Activated CD8-positive, alpha-beta memory T cell treated with anti-CD3 and anti-CD28 coated beads, Interleukin-2, amount 10 ng/mL, durations not matched to agents 7 days and 5 days (primary cell): ENCODE results near the gene ARG2. TPM values are rescaled to one million over a fixed set of nuclear protein-coding genes. Genes with fewer than 3 reads are reported as not detected.

ENCODE experiments used
- ATAC-seq: fragments of 150-1000 bp; cut with Tn5 transposase; one replicate; pipeline ENCODE4 v1.10.0; 2021; ENCODE audit warnings: moderate library complexity
- CTCF ChIA-PET: fragments of 350-600 bp; sonication (Branson Sonifier 250); formaldehyde crosslinking; loops from one replicate; lab custom pipeline; 2021; ENCODE audit warnings: antibody characterized with exemption; lab: Charles Lee
- DNase-seq: peaks from one replicate; pipeline ENCODE4 v3.0.0-alpha.2; 2020
- H3K27ac Mint-ChIP-seq: one replicate; pipeline ENCODE4 v1.8.0; 2021; ENCODE audit warnings: mild to moderate bottlenecking, mixed read lengths
- H3K27me3 Mint-ChIP-seq: one replicate; pipeline ENCODE4 v1.8.0; 2021; ENCODE audit warnings: mixed read lengths
- H3K36me3 Mint-ChIP-seq: one replicate; pipeline ENCODE4 v1.8.0; 2021; ENCODE audit warnings: mild to moderate bottlenecking, mixed read lengths
- H3K4me1 Mint-ChIP-seq: one replicate; pipeline ENCODE4 v1.8.0; 2021; ENCODE audit warnings: mixed read lengths
- H3K4me3 Mint-ChIP-seq: one replicate; pipeline ENCODE4 v1.8.0; 2021; ENCODE audit warnings: mild to moderate bottlenecking, moderate library complexity, mixed read lengths
- H3K9me3 Mint-ChIP-seq: one replicate; pipeline ENCODE4 v1.8.0; 2022; ENCODE audit warnings: low read depth, mixed read lengths
- total RNA-seq, 2 experiments: library from RNA; stranded (reverse); gene quantifications; one replicate each; pipeline ENCODE4 v1.2.3, GENCODE V29; 2021

ARG2 gene
- total RNA-seq, 2 experiments from 2014 or later: 6.2 to 13.6 TPM

GRCh38 chr14:67680121-67680602 lies 60.4 kb downstream of the ARG2 start:
- H3K4me3 Mint-ChIP-seq: no peak overlapping the region
- DNase-seq: peak; percentile 72

GRCh38 chr14:67680941-67681340 lies 61.2 kb downstream of the ARG2 start:
- Mint-ChIP-seq H3K9me3 (no peaks in the 10 kb centered on the region), H3K36me3 (peaks cover 66% of the 10 kb centered on the region), H3K27me3 (no peaks in the 10 kb centered on the region), H3K4me1 (peaks cover 41% of the 10 kb centered on the region), H3K4me3 (no peak overlapping the region), H3K27ac (peak overlapping the region; percentile 79)
- ATAC-seq (no peak), DNase-seq (no peak)
- CTCF ChIA-PET: interaction anchor here (1.0 to 1.2 kb wide), 4 partner anchors 23 to 96 kb away, joined by 3 to 4 read pairs (median 3); partner anchors contain the start of gene PIGH

More at GRCh38 chr14:67680121-67680602, 60.4 kb downstream of the ARG2 start:
- Mint-ChIP-seq H3K36me3 (peaks cover 60% of the 10 kb centered on the region), H3K27ac (peak overlapping the region; percentile 79), H3K4me1 (peaks cover 43% of the 10 kb centered on the region), H3K9me3 (no peaks in the 10 kb centered on the region), H3K27me3 (no peaks in the 10 kb centered on the region)
- CTCF ChIA-PET: interaction anchor here (1.0 to 1.2 kb wide), 4 partner anchors 24 to 96 kb away, joined by 3 to 4 read pairs (median 3); partner anchors contain the start of gene PIGH
- ATAC-seq: peak; percentile 99

GRCh38 chr14:67683842-67684241 lies 64.1 kb downstream of the ARG2 start:
- no peaks in the 10 kb centered on the region for H3K27me3 Mint-ChIP-seq
- H3K36me3 Mint-ChIP-seq: peaks cover 71% of the 10 kb centered on the region
- H3K27ac Mint-ChIP-seq: no peak overlapping the region
- H3K4me3 Mint-ChIP-seq: no peak overlapping the region
- CTCF ChIA-PET: no interaction called here
- H3K4me1 Mint-ChIP-seq: peaks cover 32% of the 10 kb centered on the region
- ATAC-seq (no peak), DNase-seq (no peak)
- no peaks in the 10 kb centered on the region for H3K9me3 Mint-ChIP-seq

GRCh38 chr14:67690011-67690410 lies 70.3 kb downstream of the ARG2 start:
- H3K27ac Mint-ChIP-seq: peak overlapping the region; percentile 39
- H3K4me1 Mint-ChIP-seq: peaks cover 32% of the 10 kb centered on the region
- DNase-seq: no peak

GRCh38 chr14:67694791-67695393 lies 75.2 kb downstream of the ARG2 start:
- H3K4me3 Mint-ChIP-seq: peak overlapping the region; percentile 85
- peak; percentile 91 for DNase-seq
- H3K9me3 Mint-ChIP-seq: no peaks in the 10 kb centered on the region
- no peaks in the 10 kb centered on the region for H3K27me3 Mint-ChIP-seq
- CTCF ChIA-PET: interaction anchor here (0.8 to 2.9 kb wide), 9 partner anchors 9 to 268 kb away, joined by 3 to 22 read pairs (median 7); partner anchors contain the start of gene PIGH
- H3K27ac Mint-ChIP-seq: peak overlapping the region; percentile 91
- peak; percentile 94 for ATAC-seq
- peaks cover 23% of the 10 kb centered on the region for H3K36me3 Mint-ChIP-seq
- H3K4me1 Mint-ChIP-seq: peaks cover 37% of the 10 kb centered on the region

More at GRCh38 chr14:67690011-67690410, 70.3 kb downstream of the ARG2 start:
- H3K4me3 Mint-ChIP-seq: no peak overlapping the region
- ATAC-seq: no peak
- peaks cover 62% of the 10 kb centered on the region for H3K36me3 Mint-ChIP-seq
- CTCF ChIA-PET: interaction anchor here (1.6 kb wide), 1 partner anchor 14 kb away, joined by 4 read pairs; no protein-coding TSS in a partner anchor
- no peaks in the 10 kb centered on the region for H3K27me3 Mint-ChIP-seq
- no peaks in the 10 kb centered on the region for H3K9me3 Mint-ChIP-seq

GRCh38 chr14:67695394-67695949 lies 75.8 kb downstream of the ARG2 start, which contains the start of gene RDH11:
RDH11 (minus strand) TSS chr14:67695764; CDS start chr14:67695703, 61 bp downstream.
- peaks cover 18% of the 10 kb centered on the region for H3K36me3 Mint-ChIP-seq
- H3K27me3 Mint-ChIP-seq: no peaks in the 10 kb centered on the region
- peak within 1 kb of the TSS; percentile 85 for H3K4me3 Mint-ChIP-seq
- DNase-seq: peak; percentile 92
- CTCF ChIA-PET: interaction anchor here (0.7 to 2.9 kb wide), 11 partner anchors 9 to 269 kb away, joined by 3 to 22 read pairs (median 3); partner anchors contain the start of gene PIGH
- no peaks in the 10 kb centered on the region for H3K9me3 Mint-ChIP-seq
- peak; percentile 89 for ATAC-seq
- peak within 1 kb of the TSS; percentile 91 for H3K27ac Mint-ChIP-seq
- H3K4me1 Mint-ChIP-seq: peaks cover 33% of the 10 kb centered on the region

GRCh38 chr14:67697006-67697405 lies 77.3 kb downstream of the ARG2 start:
- no peaks in the 10 kb centered on the region for H3K27me3 Mint-ChIP-seq
- DNase-seq (no peak), ATAC-seq (no peak)
- H3K4me1 Mint-ChIP-seq: peaks cover 27% of the 10 kb centered on the region
- H3K27ac Mint-ChIP-seq: no peak overlapping the region
- H3K36me3 Mint-ChIP-seq: peaks cover 5% of the 10 kb centered on the region
- no peak overlapping the region for H3K4me3 Mint-ChIP-seq
- CTCF ChIA-PET: interaction anchor here (0.6 to 1.7 kb wide), 3 partner anchors 8 to 78 kb away, joined by 3 to 7 read pairs (median 3); no protein-coding TSS in a partner anchor
- no peaks in the 10 kb centered on the region for H3K9me3 Mint-ChIP-seq

GRCh38 chr14:67698179-67698578 lies 78.5 kb downstream of the ARG2 start:
- Mint-ChIP-seq H3K9me3 (no peaks in the 10 kb centered on the region), H3K27me3 (no peaks in the 10 kb centered on the region), H3K4me3 (no peak overlapping the region), H3K4me1 (peaks cover 17% of the 10 kb centered on the region), H3K36me3 (no peaks in the 10 kb centered on the region), H3K27ac (no peak overlapping the region)
- no peak for DNase-seq
- ATAC-seq: no peak
- CTCF ChIA-PET: interaction anchor here (1.3 to 1.7 kb wide), 3 partner anchors 25 to 114 kb away, joined by 3 to 7 read pairs (median 5); no protein-coding TSS in a partner anchor

Other genes with a start within 250 kb of the ARG2 start
- gene PLEK2, start 207.8 kb upstream of the ARG2 start, total RNA-seq: under 1 TPM in 1 of 2 experiments, not detected in 1; 0.44 TPM
- 1 to 10 TPM; 5.1 to 7.0 TPM for gene TMEM229B, start 131.2 kb upstream of the ARG2 start, total RNA-seq
- under 1 TPM; 0.19 to 0.79 TPM for gene PLEKHH1, start 86.6 kb upstream of the ARG2 start, total RNA-seq
- 10 to 100 TPM; 16.3 to 17.1 TPM for gene PIGH, start 19.7 kb upstream of the ARG2 start, total RNA-seq
- gene VTI1B, start 54.7 kb downstream of the ARG2 start, total RNA-seq: 10 to 100 TPM; 69.2 to 73.5 TPM
- gene RDH11, start 75.8 kb downstream of the ARG2 start, total RNA-seq: 10 to 100 TPM; 49.6 to 59.8 TPM
- not detected for gene RDH12, start 82.0 kb downstream of the ARG2 start, total RNA-seq
- gene ZFYVE26, start 196.7 kb downstream of the ARG2 start, total RNA-seq: 10 to 100 TPM; 25.3 to 27.0 TPM
- 10 to 100 TPM; 35.3 to 55.5 TPM for gene RAD51B, start 199.9 kb downstream of the ARG2 start, total RNA-seq